ENCODE measurements around the gene ARHGAP18.

ARHGAP18 gene

GRCh38 chr6:129662980-129663431 is 47.0 kb downstream of the ARHGAP18 start:
- no peak for DNase-seq

- DNase-seq, result no peak
These were observed 47.6 kb downstream of the ARHGAP18 start for GRCh38 chr6:129662406-129662766.

GRCh38 chr6:129661536-129662405 is 48.2 kb downstream of the ARHGAP18 start:
- DNase-seq, result no peak

GRCh38 chr6:129660346-129660676 is 49.7 kb downstream of the ARHGAP18 start:
- DNase-seq, result no peak

GRCh38 chr6:129659590-129660345 is 50.2 kb downstream of the ARHGAP18 start:
- no peak for DNase-seq

GRCh38 chr6:129659167-129659566 is 50.8 kb downstream of the ARHGAP18 start:
- DNase-seq, result no peak

GRCh38 chr6:129657483-129657882 is 52.5 kb downstream of the ARHGAP18 start:
- DNase-seq, result no peak

- DNase-seq, result no peak
These were observed 54.6 kb downstream of the ARHGAP18 start for GRCh38 chr6:129655334-129655733.

GRCh38 chr6:129653746-129654145 is 56.2 kb downstream of the ARHGAP18 start:
- DNase-seq, result no peak

GRCh38 chr6:129653229-129653628 is 56.7 kb downstream of the ARHGAP18 start:
- no peak for DNase-seq

GRCh38 chr6:129651291-129651691 is 58.7 kb downstream of the ARHGAP18 start:
- DNase-seq, result no peak

GRCh38 chr6:129648819-129649491 is 61.0 kb downstream of the ARHGAP18 start:
- DNase-seq, result no peak

- DNase-seq, result no peak
These were observed 62.9 kb downstream of the ARHGAP18 start for GRCh38 chr6:129647044-129647443.

- peak; percentile 8 for DNase-seq
These were observed 63.3 kb downstream of the ARHGAP18 start for GRCh38 chr6:129646642-129647041.

GRCh38 chr6:129645830-129646579 is 64.0 kb downstream of the ARHGAP18 start:
- no peak for DNase-seq

GRCh38 chr6:129645106-129645829 is 64.7 kb downstream of the ARHGAP18 start:
- peak; percentile 38 for DNase-seq

GRCh38 chr6:129644567-129645015 is 65.4 kb downstream of the ARHGAP18 start:
- peak; percentile 85 for DNase-seq

GRCh38 chr6:129643968-129644367 is 66.0 kb downstream of the ARHGAP18 start:
- DNase-seq, result no peak

GRCh38 chr6:129643176-129643575 is 66.8 kb downstream of the ARHGAP18 start:
- DNase-seq, result no peak

- no peak for DNase-seq
These were observed 67.7 kb downstream of the ARHGAP18 start for GRCh38 chr6:129642322-129642721.

GRCh38 chr6:129641344-129641743 is 68.6 kb downstream of the ARHGAP18 start:
- DNase-seq, result peak; percentile 71

- peak; percentile 31 for DNase-seq
These were observed 71.3 kb downstream of the ARHGAP18 start for GRCh38 chr6:129638686-129639085.
